ENCODE data around the gene GRK3. TPM values are rescaled to one million over a fixed set of nuclear protein-coding genes. Genes with fewer than 3 reads are reported as not detected.

GRK3 gene
- total and polyA plus RNA-seq, 2 of the 4 experiments (the other 2 are of a cell fraction), result 0.58 to 1.6 TPM

DNA sequence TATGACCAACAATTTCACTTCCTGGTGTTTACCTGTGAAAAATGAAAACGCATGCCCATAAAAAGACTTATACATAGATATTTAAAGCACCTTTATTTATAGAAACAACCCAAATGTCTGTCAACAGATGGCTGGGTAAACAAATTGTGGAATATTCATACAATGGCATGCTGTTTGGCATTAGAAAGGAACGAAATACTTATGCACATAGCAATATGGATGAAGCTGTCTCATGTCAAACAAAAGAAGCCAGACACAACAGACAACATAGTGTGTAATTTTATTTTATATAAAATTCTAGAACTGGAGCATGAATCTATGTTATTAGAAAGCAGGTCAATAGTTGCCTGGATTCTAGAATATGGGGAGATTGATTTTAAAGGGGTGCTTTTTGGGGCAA, 38.0 kb downstream of the GRK3 start:
- H3K4me3 ChIP-seq (ENCODE audit: insufficient read depth, low read depth, low read length), result no peak overlapping the region
- ChIA-PET POLR2A (ENCODE audit: unreplicated experiment) (no interaction called here), CTCF (interaction anchor here (0.6 kb wide), 1 partner anchor 171 kb away, joined by 6 read pairs; no protein-coding TSS in a partner anchor)
- intact Hi-C loops (cut with micrococcal nuclease) (no loop called here), dilution Hi-C loops (cut with HindIII; ENCODE audit: low sequenced_read_pairs, unreplicated experiment) (no loop called here), in situ Hi-C loops (cut with MboI; ENCODE audit: low sequenced_read_pairs) (no loop called here)
- H4K91ac ChIP-seq (ENCODE audit: insufficient read depth, low read depth, low read length), result no peak overlapping the region
- no peak for ATAC-seq (ENCODE audit: low read depth)
- H2BK5ac ChIP-seq (ENCODE audit: low read depth, low read length, poor library complexity, severe bottlenecking), result no peak overlapping the region
- H3K27ac ChIP-seq (ENCODE audit: insufficient read depth, low read length), result no peak overlapping the region
- H3K36me3 ChIP-seq (ENCODE audit: control insufficient read depth, insufficient read depth, low read length), result no peaks in the 10 kb centered on the region
- no peaks in the 10 kb centered on the region for H3K79me1 ChIP-seq (ENCODE audit: low read depth in 1 of 2, low read length in 2 of 2)
- H3K56ac ChIP-seq (ENCODE audit: extremely low read depth, insufficient read depth, low read length), result no peak overlapping the region
- no peak overlapping the region for H2AFZ ChIP-seq (replicated peaks; ENCODE audit: low read length, poor library complexity)
- no peak overlapping the region for H2AK9ac ChIP-seq (replicated peaks; ENCODE audit: low read depth, low read length, poor library complexity)
- H3K14ac ChIP-seq (replicated peaks; ENCODE audit: low read depth, low read length), result no peak overlapping the region
- no peak overlapping the region for H2BK15ac ChIP-seq (ENCODE audit: low read depth, low read length)
- DNase-seq, result no peak
- no peak overlapping the region for H3K18ac ChIP-seq (ENCODE audit: low read depth, low read length)
- no peaks in the 10 kb centered on the region for H3K27me3 ChIP-seq (ENCODE audit: control insufficient read depth, insufficient read depth, low read length)
- TF ChIP-seq NFE2L2 (IDR thresholded peaks at IDR 0.05; ENCODE audit: low read depth, low read length) (no peak), MAZ (IDR thresholded peaks at IDR 0.05; ENCODE audit: borderline replicate concordance, low read depth, low read length) (no peak), RCOR1 (IDR thresholded peaks at IDR 0.05; ENCODE audit: insufficient replicate concordance, low read length) (no peak), RFX5 (IDR thresholded peaks at IDR 0.05; ENCODE audit: low read depth, low read length) (no peak)
- TF ChIP-seq, protein P1, sequence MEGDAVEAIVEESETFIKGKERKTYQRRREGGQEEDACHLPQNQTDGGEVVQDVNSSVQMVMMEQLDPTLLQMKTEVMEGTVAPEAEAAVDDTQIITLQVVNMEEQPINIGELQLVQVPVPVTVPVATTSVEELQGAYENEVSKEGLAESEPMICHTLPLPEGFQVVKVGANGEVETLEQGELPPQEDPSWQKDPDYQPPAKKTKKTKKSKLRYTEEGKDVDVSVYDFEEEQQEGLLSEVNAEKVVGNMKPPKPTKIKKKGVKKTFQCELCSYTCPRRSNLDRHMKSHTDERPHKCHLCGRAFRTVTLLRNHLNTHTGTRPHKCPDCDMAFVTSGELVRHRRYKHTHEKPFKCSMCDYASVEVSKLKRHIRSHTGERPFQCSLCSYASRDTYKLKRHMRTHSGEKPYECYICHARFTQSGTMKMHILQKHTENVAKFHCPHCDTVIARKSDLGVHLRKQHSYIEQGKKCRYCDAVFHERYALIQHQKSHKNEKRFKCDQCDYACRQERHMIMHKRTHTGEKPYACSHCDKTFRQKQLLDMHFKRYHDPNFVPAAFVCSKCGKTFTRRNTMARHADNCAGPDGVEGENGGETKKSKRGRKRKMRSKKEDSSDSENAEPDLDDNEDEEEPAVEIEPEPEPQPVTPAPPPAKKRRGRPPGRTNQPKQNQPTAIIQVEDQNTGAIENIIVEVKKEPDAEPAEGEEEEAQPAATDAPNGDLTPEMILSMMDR (conservative IDR thresholded peaks at IDR 0.05; ENCODE audit: low read depth, low read length), result no peak
- TF ChIP-seq, protein P2, sequence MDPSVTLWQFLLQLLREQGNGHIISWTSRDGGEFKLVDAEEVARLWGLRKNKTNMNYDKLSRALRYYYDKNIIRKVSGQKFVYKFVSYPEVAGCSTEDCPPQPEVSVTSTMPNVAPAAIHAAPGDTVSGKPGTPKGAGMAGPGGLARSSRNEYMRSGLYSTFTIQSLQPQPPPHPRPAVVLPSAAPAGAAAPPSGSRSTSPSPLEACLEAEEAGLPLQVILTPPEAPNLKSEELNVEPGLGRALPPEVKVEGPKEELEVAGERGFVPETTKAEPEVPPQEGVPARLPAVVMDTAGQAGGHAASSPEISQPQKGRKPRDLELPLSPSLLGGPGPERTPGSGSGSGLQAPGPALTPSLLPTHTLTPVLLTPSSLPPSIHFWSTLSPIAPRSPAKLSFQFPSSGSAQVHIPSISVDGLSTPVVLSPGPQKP (IDR thresholded peaks at IDR 0.05; ENCODE audit: borderline replicate concordance, low read depth, low read length), result no peak
- H4K20me1 ChIP-seq (ENCODE audit: insufficient read depth, low read length), result no peaks in the 10 kb centered on the region
- H3K9ac ChIP-seq (ENCODE audit: low read depth, low read length), result no peak overlapping the region
- WGBS, 2 experiments (ENCODE audit: extremely low coverage in 2 of 2, insufficient read length in 1 of 2), result no CpG with 5 or more reads among the region's 2 CpGs
- H3K9me1 ChIP-seq (ENCODE audit: insufficient read depth, low read length), result no peaks in the 10 kb centered on the region
- no peak overlapping the region for H2AK5ac ChIP-seq (ENCODE audit: low read depth, low read length)
- no peak overlapping the region for H3K4me2 ChIP-seq (ENCODE audit: low read depth, low read length)
- BruUV-seq (replicated peaks), result no TSS peak
- no peak overlapping the region for H4K5ac ChIP-seq (ENCODE audit: low read depth, low read length)
- H4K8ac ChIP-seq (ENCODE audit: low read depth in 2 of 2, low read length in 2 of 2), result no peak overlapping the region
- H3K4ac ChIP-seq (ENCODE audit: low read depth, low read length), result no peak overlapping the region
- H3K23ac ChIP-seq (ENCODE audit: low read depth, low read length), result no peak overlapping the region
- no peak overlapping the region for H2BK20ac ChIP-seq (ENCODE audit: low read depth, low read length)
- no peak overlapping the region for H2BK120ac ChIP-seq (ENCODE audit: low read depth, low read length)
- H3K9me3 ChIP-seq (ENCODE audit: control insufficient read depth, insufficient read depth, low read length), result no peaks in the 10 kb centered on the region
- no peaks in the 10 kb centered on the region for H3K4me1 ChIP-seq (ENCODE audit: control insufficient read depth, insufficient read depth, low read length)

All from IMR-90 (cell line).